HL-60 (cell line): ENCODE data around the gene RBM33.

Source experiments
- CTCF ChIP-seq: IDR thresholded peaks from one replicate; pipeline ENCODE4 v1.5.1; 2011; ENCODE audit warnings: low read length, control low read depth, inconsistent platforms; ENCODE audit not compliant: insufficient read depth
- GABPA ChIP-seq: IDR thresholded peaks from 2 replicates; pipeline ENCODE4 v1.6.1; 2012; ENCODE audit warnings: low read depth
- POLR2AphosphoS5 ChIP-seq: IDR thresholded peaks from 2 replicates; pipeline ENCODE4 v1.6.1; 2012; ENCODE audit warnings: low read depth
- REST ChIP-seq: IDR thresholded peaks from 2 replicates; pipeline ENCODE4 v1.6.1; 2012; ENCODE audit warnings: low read depth; ENCODE audit not compliant: insufficient replicate concordance
- SPI1 ChIP-seq: IDR thresholded peaks from 2 replicates; pipeline ENCODE4 v1.6.1; 2012; ENCODE audit warnings: low read depth, mild to moderate bottlenecking, borderline replicate concordance

- TF ChIP-seq CTCF (no peak), POLR2AphosphoS5 (no peak), GABPA (no peak), REST (no peak), SPI1 (no peak)
Measured at GRCh38 chr7:155663937-155664336, 19.5 kb downstream of the RBM33 start.
